Measurements from ENCODE around the gene NCOA7. TPM values are rescaled to one million over a fixed set of nuclear protein-coding genes. Genes with fewer than 3 reads are reported as not detected.

The NCOA7 gene
- total and polyA plus RNA-seq, 10 of the 15 experiments (the other 5 are each of a cell fraction or from before 2014, with no cell fraction given) = 18.9 to 50.3 (median 34.2) TPM

DNA sequence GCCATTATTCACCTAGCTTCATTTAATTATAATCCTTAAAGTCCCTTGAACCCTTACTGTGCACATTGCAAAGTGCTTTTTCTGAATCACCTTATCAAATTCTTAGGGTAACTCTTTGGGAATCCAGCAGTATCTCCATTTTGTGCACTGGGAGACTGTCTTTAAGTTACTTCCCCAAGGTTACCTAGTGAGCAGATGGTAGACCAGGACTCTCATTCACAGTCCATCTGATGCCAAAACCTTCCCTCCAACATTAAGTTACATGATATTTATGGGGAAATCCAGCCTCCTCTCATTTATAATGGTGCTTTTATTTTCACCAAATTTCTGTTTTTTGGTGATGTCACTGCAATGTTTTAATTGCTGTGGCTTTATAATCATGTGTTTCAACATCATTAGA is 75.7 kb downstream of the NCOA7 start:
- TF ChIP-seq POU2F2 (IDR thresholded peaks at IDR 0.05; ENCODE audit: borderline replicate concordance, low read depth, low read length) = no peak
- TF ChIP-seq NR2C1 (IDR thresholded peaks at IDR 0.05) = no peak
- Histone ChIP-seq H3K4me2 (ENCODE audit: control insufficient read depth, insufficient read depth) (no peak overlapping the region), H3K36me3 (ENCODE audit: control insufficient read depth in 2 of 2, insufficient read depth in 2 of 2, low read length in 1 of 2) (peaks cover 0 to 3% of the 10 kb centered on the region in 2 experiments; a peak in 2 of 4 replicates), H3K27me3 (replicated peaks in 1 of 2; ENCODE audit: control insufficient read depth in 2 of 2, insufficient read depth in 2 of 2, low read length in 1 of 2) (no peaks in the 10 kb centered on the region), H3K79me2 (ENCODE audit: control insufficient read depth, insufficient read depth, low read length) (no peaks in the 10 kb centered on the region), H4K20me1 (ENCODE audit: control insufficient read depth, insufficient read depth) (no peaks in the 10 kb centered on the region), H3K9ac (ENCODE audit: control insufficient read depth, insufficient read depth, low read length) (no peak overlapping the region), H3K4me1 (ENCODE audit: control insufficient read depth, insufficient read depth, low read length) (no peaks in the 10 kb centered on the region), H3K9me3 (replicated peaks; ENCODE audit: control insufficient read depth, insufficient read depth, low read length) (no peaks in the 10 kb centered on the region), H3K4me3 (no peak overlapping the region), H3K27ac (ENCODE audit: control insufficient read depth, insufficient read depth) (no peak overlapping the region), H2AFZ (ENCODE audit: control insufficient read depth, low read depth, low read length) (no peak overlapping the region)
- ChIA-PET RAD21 (ENCODE audit: unreplicated experiment) (no interaction called here), CTCF (interaction anchor here (0.7 kb wide), 1 partner anchor 16 kb away, joined by 3 read pairs; no protein-coding TSS in a partner anchor), SMC1A (ENCODE audit: uncharacterized antibody, unreplicated experiment) (interaction anchor here (1.5 kb wide), 1 partner anchor 85 kb away, joined by 3 read pairs; no protein-coding TSS in a partner anchor), POLR2A (no interaction called here)
- ATAC-seq (no peak), FAIRE-seq (no peak), DNase-seq (ENCODE audit: low read depth, low spot score) (no peak)
- in situ Hi-C loops (cut with MboI) (no loop called here), intact Hi-C loops (cut with micrococcal nuclease; ENCODE audit: unreplicated experiment) (no loop called here)
- BruUV-seq (replicated peaks) = no TSS peak

DNA sequence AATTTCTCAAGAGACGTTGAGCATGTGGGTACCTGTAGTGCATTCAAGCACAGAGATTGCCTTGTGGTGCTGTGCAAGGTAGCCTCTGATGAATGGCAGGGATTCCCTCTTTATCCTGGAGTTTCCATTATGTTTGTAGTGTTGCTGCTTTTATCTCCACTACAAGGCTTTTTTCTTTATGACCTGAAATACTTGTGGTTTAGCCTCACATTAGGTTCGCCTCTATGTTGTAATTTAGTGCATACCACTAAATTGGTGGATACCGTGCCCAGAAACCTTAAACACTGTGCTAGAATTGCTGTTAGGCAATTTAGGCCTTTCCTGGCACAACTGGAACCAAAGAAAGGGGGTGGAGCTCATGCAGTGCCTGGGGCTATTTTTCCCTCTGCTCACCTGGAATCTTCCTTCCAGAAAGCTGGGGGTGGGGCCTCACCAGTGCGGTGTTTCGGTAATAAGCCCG is 76.8 kb downstream of the NCOA7 start:
- BruUV-seq (replicated peaks) = no TSS peak
- CTCF ChIA-PET = interaction anchor here (1.0 to 1.4 kb wide), 3 partner anchors 34 to 74 kb away, joined by 3 to 4 read pairs (median 4); no protein-coding TSS in a partner anchor
- POLR2A ChIA-PET = no interaction called here
- no peaks in the 10 kb centered on the region for H4K20me1 ChIP-seq (ENCODE audit: control insufficient read depth, insufficient read depth)
- H3K4me3 ChIP-seq = no peak overlapping the region
- SMC1A ChIA-PET (ENCODE audit: uncharacterized antibody, unreplicated experiment) = interaction anchor here (1.4 kb wide), 1 partner anchor 33 kb away, joined by 3 read pairs; no protein-coding TSS in a partner anchor
- ATAC-seq (no peak), DNase-seq (ENCODE audit: low read depth, low spot score) (no peak), FAIRE-seq (no peak)
- TF ChIP-seq GATAD2B (conservative IDR thresholded peaks at IDR 0.05; ENCODE audit: low read depth) (no peak), RUNX3 (IDR thresholded peaks at IDR 0.05; ENCODE audit: low read length) (no peak), POLR2A (IDR thresholded peaks at IDR 0.05; ENCODE audit: low read depth, low read length) (no peak), ESRRA (IDR thresholded peaks at IDR 0.05; ENCODE audit: low read length) (no peak), PAX8 (IDR thresholded peaks at IDR 0.05) (no peak), CBX3 (IDR thresholded peaks at IDR 0.05; ENCODE audit: borderline replicate concordance, low read depth) (no peak), RAD21 (IDR thresholded peaks at IDR 0.05; ENCODE audit: insufficient read depth, low read depth, low read length) (no peak), MYB (IDR thresholded peaks at IDR 0.05; ENCODE audit: borderline replicate concordance, low read depth, low read length) (no peak), CREB1 (IDR thresholded peaks at IDR 0.05; ENCODE audit: low read depth) (no peak), CHD1 (IDR thresholded peaks at IDR 0.05; ENCODE audit: low read depth, low read length) (no peak), BRCA1 (IDR thresholded peaks at IDR 0.05; ENCODE audit: low read depth, low read length) (no peak), JUNB (IDR thresholded peaks at IDR 0.05) (no peak), NBN (IDR thresholded peaks at IDR 0.05) (no peak), CHD4 (IDR thresholded peaks at IDR 0.05) (no peak)
- H3K9ac ChIP-seq (ENCODE audit: control insufficient read depth, insufficient read depth, low read length) = no peak overlapping the region
- no peaks in the 10 kb centered on the region for H3K4me1 ChIP-seq (ENCODE audit: control insufficient read depth, insufficient read depth, low read length)
- WGBS (ENCODE audit: insufficient coverage, insufficient replicate concordance, low lambda C conversion rate, missing lambda C conversion rate) = 96% methylated on average over 6 of the region's 6 CpGs
- intact Hi-C loops (cut with micrococcal nuclease; ENCODE audit: unreplicated experiment) (no loop called here), in situ Hi-C loops (cut with MboI) (no loop called here)
- H3K9me3 ChIP-seq (replicated peaks; ENCODE audit: control insufficient read depth, insufficient read depth, low read length) = no peaks in the 10 kb centered on the region
- no peak overlapping the region for H2AFZ ChIP-seq (ENCODE audit: control insufficient read depth, low read depth, low read length)
- RAD21 ChIA-PET (ENCODE audit: unreplicated experiment) = no interaction called here
- peaks cover 0 to 3% of the 10 kb centered on the region in 2 experiments; a peak in 2 of 4 replicates for H3K36me3 ChIP-seq (ENCODE audit: control insufficient read depth in 2 of 2, insufficient read depth in 2 of 2, low read length in 1 of 2)
- no peak overlapping the region for H3K4me2 ChIP-seq (ENCODE audit: control insufficient read depth, insufficient read depth)
- H3K27ac ChIP-seq (ENCODE audit: control insufficient read depth, insufficient read depth) = no peak overlapping the region
- H3K79me2 ChIP-seq (ENCODE audit: control insufficient read depth, insufficient read depth, low read length) = no peaks in the 10 kb centered on the region
- no peaks in the 10 kb centered on the region for H3K27me3 ChIP-seq (replicated peaks in 1 of 2; ENCODE audit: control insufficient read depth in 2 of 2, insufficient read depth in 2 of 2, low read length in 1 of 2)

Measured in GM12878 (cell line).